ENCODE measurements around the gene SENP7.
"Not testable (repeated sequence)": the region's sequence is repeated elsewhere in the genome, so short reads cannot be mapped to it uniquely, and the experiment has no call there.

Gene SENP7, protein sequence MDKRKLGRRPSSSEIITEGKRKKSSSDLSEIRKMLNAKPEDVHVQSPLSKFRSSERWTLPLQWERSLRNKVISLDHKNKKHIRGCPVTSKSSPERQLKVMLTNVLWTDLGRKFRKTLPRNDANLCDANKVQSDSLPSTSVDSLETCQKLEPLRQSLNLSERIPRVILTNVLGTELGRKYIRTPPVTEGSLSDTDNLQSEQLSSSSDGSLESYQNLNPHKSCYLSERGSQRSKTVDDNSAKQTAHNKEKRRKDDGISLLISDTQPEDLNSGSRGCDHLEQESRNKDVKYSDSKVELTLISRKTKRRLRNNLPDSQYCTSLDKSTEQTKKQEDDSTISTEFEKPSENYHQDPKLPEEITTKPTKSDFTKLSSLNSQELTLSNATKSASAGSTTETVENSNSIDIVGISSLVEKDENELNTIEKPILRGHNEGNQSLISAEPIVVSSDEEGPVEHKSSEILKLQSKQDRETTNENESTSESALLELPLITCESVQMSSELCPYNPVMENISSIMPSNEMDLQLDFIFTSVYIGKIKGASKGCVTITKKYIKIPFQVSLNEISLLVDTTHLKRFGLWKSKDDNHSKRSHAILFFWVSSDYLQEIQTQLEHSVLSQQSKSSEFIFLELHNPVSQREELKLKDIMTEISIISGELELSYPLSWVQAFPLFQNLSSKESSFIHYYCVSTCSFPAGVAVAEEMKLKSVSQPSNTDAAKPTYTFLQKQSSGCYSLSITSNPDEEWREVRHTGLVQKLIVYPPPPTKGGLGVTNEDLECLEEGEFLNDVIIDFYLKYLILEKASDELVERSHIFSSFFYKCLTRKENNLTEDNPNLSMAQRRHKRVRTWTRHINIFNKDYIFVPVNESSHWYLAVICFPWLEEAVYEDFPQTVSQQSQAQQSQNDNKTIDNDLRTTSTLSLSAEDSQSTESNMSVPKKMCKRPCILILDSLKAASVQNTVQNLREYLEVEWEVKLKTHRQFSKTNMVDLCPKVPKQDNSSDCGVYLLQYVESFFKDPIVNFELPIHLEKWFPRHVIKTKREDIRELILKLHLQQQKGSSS

DNA sequence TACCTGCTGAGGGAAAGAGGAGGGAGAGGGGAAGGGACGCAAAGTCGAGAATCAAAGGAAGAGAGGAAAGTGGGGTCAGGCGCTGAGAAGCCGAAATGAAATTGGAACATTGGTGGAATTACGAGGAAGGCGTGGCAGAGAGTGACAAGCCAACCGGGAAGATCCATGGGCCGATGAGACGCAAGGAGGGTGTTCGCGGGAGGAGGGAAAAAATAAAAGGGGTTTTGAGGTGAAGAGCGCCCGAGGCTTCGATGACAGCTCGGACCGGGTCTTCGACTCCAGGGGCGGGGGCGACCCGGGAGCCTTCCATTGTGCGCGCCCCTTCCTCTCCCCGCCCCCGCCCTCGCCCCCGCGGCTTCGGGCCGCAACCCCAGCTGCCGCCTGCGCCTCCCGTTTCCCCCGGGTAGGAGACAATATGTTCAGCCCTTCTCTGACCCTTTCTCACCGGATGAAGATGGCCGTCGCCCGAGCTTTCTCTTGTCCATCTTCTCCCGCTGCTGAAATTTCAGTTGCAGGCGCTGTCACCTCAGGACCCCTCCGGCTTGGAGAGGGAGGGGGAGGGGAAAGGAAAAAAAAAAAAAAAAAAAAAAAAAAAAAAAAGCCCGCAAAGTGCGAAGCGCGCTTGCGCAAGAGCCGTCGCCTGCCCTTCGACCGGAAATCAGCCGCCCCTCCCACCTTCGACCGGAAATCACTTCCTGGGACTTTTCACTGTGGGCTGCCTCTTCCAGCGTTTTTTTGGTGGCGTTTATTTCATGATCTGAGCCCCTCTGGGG, at the start of gene SENP7:
Gene SENP7 (minus strand): TSS at position 567 of the 773 bp plus-strand sequence. CDS start 82 bp downstream, at position 485.
- peak; percentile 83 for DNase-seq (ENCODE audit: low spot score)

DNA sequence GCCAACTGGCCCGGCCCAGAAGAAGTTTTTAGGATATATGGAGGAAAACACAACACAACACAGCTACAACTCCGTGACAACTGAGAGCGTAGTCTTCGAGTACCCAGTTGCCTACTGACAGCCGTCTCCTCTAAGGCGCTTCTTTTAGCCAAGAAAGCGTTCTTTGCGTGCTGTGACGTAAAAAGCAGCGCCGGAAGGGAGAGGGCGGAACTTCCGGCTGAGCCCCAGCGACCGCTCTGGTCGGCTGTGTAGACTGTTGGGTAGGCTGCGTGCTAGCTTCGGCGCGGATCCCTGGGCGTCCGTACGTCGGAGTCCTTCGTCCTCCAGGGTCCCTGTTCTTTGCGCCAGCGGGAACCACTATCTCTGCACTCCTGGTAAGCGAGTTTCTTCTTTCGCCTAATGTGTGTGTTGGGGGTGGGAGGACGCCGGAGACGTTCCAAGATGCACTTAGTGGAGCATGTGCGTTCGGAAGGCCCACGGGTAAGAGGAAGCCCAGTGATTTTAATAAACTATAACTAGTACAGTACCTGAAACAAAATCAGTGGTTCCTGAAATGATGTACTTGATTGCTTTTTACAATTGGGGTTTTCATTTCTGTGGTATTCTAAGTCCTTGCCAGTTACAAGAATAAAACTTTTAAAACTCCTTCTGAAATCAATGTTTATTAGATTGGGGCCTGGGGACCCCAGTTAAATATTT, 48.8 kb upstream of the SENP7 start, which contains the start of gene TRMT10C:
Gene TRMT10C (plus strand): TSS at position 239 of the 699 bp plus-strand sequence. CDS start 2,914 bp downstream, outside the sequence.
- DNase-seq (ENCODE audit: low spot score) = peak; percentile 96

DNA sequence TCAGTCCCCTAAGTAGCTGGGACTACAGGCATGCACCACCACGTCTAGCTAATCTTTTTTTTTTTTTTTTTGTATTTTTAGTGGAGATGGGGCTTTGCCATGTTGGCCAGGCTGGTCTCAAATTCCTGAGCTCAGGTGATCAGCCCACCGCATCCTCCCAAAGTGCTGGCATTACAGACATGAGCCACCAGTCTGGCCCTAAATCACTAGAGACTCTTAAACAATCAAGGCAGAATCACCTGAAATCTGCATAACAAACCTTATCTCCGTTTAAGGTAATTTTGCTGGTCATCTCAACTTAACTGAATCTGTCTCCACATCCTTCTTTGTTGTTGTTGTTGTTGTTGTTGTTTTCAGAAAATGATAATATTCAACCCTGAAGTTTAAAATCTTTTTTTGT, 43.1 kb upstream of the SENP7 start:
- DNase-seq (ENCODE audit: low spot score) = no peak

DNA sequence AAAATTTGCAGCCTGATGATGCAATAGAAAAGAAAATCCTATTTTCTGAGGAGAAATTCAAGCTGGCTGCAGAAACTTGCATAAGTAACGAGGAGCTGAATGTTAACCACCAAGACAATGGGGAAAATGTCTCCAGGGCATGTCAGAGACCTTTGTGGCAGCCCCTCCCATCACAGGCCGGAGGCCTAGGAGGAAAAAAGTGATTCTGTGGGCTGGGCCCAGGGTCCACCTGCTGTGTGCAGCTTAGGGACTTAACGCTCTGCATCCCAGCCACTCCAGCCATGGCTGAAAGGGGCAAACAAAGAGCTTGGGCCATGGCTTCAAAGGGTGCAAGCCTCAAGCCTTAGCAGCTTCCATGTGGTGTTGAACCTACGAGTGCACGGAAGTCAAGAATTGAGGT, 40.4 kb upstream of the SENP7 start:
- not testable (repeated sequence) for DNase-seq (ENCODE audit: low spot score)

DNA sequence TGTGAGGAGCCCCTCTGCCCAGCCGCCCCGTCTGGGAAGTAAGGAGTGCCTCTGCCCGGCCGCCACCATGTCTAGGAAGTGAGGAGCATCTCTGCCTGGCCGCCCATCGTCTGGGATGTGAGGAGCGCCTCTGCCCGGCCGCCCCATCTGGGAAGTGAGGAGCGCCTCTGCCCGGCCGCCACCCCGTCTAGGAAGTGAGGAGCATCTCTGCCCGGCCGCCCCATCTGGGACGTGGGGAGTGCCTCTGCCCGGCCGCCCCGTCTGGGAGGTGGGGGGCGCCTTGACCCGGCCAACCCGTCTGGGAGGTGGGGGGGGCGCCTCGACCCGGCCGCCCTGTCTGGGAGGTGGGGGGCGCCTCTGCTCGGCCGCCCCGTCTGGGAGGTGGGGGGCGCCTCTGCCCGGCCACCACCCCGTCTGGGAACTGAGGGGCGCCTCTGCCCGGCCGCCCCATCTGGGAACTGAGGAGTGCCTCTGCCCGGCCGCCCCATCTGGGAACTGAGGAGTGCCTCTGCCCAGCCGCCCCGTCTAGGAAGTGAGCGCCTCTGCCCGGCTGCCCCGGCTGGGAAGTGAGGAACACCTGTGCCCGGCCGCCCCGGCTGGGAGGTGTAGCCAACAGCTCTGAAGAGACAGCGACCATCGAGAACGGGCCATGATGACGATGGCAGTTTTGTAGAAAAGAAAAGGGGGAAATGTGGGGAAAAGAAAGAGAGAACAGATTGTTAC, 38.5 kb upstream of the SENP7 start:
- not testable (repeated sequence) for DNase-seq (ENCODE audit: low spot score)

DNA sequence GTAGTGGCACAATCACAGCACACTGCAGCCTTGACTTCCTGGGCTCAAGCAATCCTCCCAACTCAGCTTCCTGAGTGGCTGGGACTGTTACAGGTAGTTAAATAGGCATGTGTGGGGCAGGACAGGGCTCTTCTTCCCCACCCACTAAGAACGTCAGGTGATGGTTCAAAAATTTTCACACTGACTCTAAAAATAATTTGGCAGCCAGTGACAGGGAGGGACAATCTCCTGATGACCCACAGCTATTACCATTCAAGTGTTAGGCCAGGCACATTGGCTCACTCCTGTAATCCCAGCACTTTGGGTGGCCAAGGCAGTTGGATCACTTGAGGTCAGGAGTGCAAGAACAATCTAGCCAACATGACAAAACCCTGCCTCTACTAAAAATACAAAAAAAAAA, 36.5 kb upstream of the SENP7 start:
- DNase-seq (ENCODE audit: low spot score) = no peak

DNA sequence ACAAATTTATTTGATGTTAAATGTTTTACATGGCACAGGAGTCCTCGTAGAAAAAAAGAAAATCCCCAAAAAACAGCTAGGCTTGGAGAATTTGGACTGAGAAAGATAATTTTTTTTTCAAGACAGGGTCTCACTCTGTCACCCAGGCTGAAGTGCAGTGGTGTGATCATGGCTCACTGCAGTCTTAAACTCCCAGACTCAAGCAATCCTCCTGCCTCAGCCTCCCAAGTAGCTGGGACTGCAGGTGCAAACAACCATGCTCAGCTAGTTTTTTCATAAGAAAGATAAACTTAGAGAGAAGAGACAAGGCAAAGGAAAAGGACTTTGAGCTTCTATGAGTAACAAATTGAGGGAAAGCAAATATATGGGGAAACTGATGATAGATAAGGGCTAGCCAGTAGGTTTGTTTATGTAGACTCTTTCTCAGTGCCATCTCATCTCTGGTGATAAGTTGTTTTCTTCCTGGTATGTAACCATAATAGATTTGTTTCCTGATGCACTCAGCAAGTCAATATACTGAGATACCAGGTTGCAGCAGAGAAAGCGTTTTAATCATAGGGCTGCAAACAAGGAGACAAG, 35.6 kb upstream of the SENP7 start:
- DNase-seq (ENCODE audit: low spot score) = no peak

DNA sequence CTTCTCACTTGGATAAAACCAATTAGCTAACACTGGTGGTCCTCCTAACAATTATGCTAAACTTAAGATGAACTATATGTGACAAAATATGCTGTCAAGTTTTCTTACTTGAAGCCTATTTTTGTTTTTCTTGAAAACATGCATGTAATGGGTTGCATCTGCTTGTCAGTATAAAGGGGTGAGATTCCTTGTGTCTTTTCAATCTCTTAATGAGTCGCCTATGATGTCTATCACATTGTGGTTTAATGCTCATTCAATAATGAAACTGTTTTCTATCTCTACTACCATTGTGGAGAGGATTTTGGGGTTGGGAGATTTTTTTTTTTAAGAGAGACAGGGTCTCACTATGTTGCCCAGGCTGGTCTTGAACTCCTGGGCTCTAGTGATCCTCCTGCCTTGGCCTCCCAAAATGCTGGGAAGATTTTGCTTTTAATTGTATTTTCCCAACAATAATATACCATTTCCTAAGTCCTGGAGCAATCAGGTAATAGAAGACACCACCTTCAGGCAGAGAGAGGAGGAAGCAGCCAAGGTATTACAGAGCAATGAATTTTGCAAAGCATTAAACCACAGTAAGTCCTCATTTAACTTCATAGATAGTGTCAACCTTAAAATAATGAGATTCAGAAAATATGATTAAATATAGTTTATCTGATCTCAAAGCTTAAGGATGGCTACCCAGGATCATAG, 31.3 kb upstream of the SENP7 start:
- DNase-seq (ENCODE audit: low spot score) = no peak

DNA sequence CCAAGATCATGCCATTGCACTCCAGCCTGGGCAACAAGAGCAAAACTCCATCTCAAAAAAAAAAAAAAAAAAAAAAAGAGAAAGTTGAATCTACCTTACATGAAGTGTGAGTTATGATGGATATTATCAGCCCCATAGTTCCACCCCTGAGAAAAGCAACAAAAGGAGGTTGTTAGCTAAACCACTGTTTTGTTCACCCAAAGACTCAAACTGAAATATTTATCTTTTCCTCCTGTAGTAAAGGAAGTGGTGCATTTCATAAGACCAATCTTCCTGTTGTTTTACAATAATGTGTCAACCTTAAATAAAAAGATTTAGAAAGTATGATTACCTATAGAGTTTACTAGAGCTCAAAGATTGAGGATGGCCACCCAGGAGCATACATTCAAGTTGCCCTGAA, 29.9 kb upstream of the SENP7 start:
- no peak for DNase-seq (ENCODE audit: low spot score)

DNA sequence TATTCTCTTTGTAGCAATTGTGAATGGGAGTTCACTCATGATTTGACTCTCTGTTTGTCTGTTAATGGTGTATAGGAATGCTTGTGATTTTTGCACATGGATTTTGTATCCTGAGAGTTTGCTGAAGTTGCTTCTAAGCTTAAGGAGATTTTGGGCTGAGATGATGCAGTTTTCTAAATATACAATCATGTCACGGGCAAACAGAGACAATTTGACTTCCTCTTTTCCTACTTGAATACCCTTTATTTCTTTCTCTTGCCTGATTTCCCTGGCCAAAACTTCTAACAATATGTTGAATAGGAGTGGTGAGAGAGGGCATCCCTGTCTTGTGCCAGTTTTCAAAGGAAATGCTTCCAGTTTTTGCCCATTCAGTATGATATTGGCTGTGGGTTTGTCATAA, 23.9 kb upstream of the SENP7 start:
- DNase-seq (ENCODE audit: low spot score) = not testable (repeated sequence)

DNA sequence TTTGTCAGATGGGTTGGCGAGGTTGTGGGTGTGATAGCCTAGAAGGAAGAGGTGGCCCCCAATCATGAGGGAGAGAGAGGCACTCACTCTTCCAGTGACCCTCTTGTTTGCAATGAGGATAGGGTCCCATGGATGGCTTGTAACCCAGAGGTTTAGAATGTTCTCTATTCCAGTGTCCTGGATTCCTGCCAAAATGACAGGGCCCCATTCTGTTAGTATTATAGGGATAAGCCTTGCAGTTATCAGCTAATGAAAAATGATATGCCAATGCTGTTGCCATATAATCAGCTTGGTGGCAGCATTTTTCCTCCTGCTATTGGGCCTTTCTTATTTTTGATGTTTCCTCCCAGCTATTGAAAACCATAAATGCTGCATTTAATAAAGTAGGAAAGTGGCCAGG, 23.3 kb upstream of the SENP7 start:
- DNase-seq (ENCODE audit: low spot score) = no peak

DNA sequence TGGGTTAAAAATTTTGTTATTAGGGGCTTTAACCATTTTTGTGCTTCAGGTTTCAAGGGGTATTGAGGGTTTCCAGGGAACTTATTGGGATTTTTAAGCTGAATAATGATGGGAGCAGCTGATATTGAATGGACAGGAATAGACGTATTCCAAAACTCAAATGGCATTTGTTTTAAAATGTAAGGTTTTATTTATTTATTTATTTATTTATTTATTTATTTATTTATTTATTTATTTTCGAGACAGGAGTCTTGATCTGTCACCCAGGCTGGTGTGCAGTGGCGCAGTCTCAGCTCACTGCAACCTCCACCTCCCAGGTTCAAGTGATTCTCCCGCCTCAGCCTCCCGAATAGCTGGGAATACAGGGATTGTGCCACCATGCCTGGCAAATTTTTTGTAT, 22.2 kb upstream of the SENP7 start:
- no peak for DNase-seq (ENCODE audit: low spot score)

DNA sequence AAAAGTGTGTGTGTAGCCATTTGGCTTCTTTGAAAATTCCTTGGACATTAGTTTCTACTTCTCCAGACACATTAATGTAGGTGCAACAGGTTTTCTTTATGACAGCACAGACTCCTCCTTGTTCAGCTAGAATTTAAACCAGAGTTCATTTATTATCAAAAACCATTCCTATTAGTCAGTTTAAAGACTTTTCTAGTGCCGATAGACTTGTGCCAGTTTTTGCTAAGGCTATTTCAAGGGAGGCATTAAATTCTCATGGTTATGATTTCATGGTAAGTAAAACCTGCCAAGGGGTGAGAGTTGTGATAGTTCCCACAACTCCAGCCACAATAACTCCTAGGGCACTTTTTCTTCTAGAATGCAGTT, 20.6 kb upstream of the SENP7 start:
- no peak for DNase-seq (ENCODE audit: low spot score)

DNA sequence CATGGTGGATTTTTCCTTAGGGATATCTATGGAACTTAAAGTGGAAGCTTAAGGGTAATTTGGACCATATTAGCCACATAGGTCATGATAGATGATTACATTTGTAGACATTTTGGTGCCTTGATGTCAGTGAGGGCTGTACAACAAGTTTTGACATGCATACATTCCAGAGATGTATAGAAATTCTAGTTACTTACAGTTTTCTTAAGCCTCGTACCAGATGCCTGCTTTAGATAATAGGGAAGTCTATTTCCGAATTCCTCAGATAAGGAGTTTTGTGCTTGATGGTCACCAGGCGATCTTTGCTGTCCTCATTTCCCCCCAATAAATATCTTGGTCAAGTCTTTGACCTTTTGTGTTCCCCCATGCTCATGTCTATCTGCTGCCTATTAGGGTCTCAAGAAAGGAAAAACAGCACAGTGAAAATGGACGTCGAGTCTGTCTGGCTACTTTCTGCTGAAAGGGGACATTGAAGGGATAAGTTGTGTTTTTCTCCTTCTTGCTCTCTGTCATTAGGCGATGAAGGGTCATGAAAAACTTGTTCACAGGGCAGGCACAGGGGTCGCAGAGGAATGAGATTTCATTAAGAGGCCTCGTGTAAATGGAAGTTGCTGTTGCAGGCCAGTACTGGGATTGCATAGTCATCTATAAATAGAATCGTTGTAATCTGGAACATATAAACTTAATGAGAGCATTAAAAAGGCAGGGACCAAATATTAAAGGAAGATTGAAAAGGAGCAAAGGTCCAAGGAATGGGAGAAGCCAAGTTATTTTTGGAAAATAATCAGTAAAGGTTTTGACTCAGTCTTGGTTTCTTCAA, 20.0 kb upstream of the SENP7 start:
- DNase-seq (ENCODE audit: low spot score) = no peak

DNA sequence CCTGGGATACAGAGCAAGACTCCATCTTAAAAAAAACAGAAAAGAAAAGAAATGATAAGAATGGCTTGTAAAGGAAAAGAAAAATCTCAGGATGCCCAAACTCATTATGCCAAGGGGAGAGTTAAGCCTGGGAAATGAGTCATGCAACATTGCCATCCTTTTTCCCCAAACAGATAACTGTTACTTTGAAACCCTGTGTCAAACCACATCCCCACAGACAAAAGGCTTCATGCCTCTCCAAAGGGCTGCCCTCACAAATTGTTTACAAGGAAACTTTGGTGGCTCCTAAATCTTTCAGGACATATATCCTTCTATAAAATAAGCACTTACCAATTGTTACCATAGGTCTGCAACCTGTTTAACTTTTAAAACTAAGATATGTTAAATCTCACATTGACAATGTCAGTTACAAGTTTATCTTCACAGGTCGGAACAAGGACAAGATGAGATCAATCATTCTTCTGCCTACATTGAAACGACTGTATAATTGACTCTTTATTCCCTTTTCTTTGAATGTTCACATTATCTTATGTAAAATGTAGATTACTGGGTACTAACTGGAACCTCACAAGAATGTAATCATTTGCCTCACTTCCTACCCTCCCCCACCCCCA, 18.6 kb upstream of the SENP7 start:
- no peak for DNase-seq (ENCODE audit: low spot score)

DNA sequence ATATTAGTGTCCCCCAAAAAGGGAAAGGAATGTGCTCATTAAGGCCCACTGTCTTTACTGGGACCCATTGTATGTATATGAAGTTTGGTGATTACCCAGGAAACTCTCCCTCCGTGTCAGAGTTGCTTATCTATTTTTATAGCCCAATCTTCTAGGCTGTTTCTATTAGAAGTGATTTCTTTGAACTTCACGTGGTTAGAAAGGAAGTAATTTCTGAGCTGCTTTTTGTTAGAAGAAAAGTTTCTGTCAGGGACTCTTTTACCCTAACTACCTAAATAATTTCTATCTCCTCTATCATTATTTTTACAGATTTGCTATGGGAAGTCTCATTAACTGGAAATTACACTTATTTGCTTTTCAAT, 17.7 kb upstream of the SENP7 start:
- DNase-seq (ENCODE audit: low spot score) = no peak

DNA sequence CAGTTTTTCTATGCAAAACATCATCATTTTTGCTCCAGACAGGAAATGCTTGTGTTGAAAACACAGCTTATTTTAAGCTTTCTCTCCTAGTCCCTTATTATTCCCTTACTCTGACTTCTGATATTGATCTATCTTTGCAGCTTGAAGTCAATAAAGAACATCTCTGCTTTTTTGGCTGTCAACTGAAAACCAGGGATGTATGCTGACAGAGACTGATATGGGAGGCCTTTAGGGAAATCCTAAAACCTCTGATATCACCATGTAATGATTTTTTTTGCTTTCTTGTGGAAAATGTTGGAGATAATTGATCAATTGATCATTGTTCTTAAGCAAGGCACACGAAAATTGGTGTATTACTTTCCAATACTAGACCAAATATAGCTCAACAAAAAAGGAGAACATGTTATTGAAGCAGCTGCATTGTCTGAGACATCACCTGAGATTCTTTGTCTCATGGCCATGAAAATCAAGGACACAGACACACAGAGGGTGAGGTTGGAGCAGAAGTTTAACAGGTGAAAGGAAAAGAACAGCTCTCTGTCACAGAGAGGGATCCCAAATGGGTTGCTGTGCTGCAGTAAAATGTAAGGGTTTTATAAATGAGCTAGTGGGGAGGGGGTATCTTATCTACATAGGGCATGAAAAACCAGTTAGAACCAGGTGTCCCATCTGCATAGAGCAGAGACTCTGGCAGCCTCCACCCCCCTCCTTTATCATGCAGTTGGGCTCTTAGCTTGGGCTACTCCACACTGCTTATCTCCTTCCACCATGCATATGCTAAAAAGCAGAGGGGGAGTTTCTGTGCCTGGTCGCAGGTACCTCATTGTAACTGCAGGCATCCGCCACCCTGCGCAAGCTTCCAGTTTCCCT, 17.0 kb upstream of the SENP7 start:
- no peak for DNase-seq (ENCODE audit: low spot score)
